ENCODE results near the gene TNRC18.

- TF ChIP-seq CTCF (tag by site-specific recombination; IDR thresholded peaks at IDR 0.05) (no peak), HOXA7 (CRISPR knock-in tag; IDR thresholded peaks at IDR 0.05; ENCODE audit: borderline replicate concordance) (no peak), WT1 (tag by site-specific recombination; IDR thresholded peaks at IDR 0.05) (no peak), ZNF558 (tag by site-specific recombination; IDR thresholded peaks at IDR 0.05) (no peak), FEZF1 (tag by site-specific recombination; IDR thresholded peaks at IDR 0.05) (no peak), ZSCAN18 (tag by site-specific recombination; IDR thresholded peaks at IDR 0.05) (no peak), ZNF184 (tag by site-specific recombination; IDR thresholded peaks at IDR 0.05) (no peak), REST (tag by site-specific recombination; IDR thresholded peaks at IDR 0.05) (no peak), ZNF670 (tag by site-specific recombination; IDR thresholded peaks at IDR 0.05; ENCODE audit: low read depth) (no peak), ZNF248 (tag by site-specific recombination; IDR thresholded peaks at IDR 0.05) (no peak), ZNF146 (tag by site-specific recombination; IDR thresholded peaks at IDR 0.05) (no peak), ZSCAN5A (tag by site-specific recombination; IDR thresholded peaks at IDR 0.05) (no peak), SALL2 (tag by site-specific recombination; IDR thresholded peaks at IDR 0.05; ENCODE audit: borderline replicate concordance) (no peak), ZFP37 (tag by site-specific recombination; IDR thresholded peaks at IDR 0.05) (no peak)
Observed at GRCh38 chr7:5452470-5452899, 28.9 kb upstream of the TNRC18 start.

Data from HEK293 (cell line).